Measurements from ENCODE around the gene CLDN4.

The CLDN4 gene

DNA sequence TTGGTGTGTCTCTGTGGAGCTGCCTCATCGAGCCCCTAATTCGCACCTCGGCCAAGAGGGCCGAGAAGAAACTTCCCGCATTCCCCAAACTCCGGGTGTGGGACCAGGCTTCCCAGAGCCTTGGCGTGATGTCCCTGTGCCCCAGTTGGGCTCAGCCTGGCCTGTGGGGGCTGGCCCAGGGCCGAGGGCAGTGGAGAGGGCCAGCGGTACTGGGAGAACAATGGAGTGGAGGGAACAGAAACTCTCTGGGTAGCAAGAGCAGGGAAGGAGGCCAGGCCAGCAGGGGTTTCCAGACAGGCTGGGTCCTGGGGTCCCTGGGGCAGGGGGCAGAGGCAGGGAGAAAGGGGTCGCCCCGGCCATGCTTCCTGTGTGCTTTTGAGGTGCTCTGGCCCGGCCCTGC is 46.2 kb downstream of the CLDN4 start:
- FAIRE-seq: no peak

DNA sequence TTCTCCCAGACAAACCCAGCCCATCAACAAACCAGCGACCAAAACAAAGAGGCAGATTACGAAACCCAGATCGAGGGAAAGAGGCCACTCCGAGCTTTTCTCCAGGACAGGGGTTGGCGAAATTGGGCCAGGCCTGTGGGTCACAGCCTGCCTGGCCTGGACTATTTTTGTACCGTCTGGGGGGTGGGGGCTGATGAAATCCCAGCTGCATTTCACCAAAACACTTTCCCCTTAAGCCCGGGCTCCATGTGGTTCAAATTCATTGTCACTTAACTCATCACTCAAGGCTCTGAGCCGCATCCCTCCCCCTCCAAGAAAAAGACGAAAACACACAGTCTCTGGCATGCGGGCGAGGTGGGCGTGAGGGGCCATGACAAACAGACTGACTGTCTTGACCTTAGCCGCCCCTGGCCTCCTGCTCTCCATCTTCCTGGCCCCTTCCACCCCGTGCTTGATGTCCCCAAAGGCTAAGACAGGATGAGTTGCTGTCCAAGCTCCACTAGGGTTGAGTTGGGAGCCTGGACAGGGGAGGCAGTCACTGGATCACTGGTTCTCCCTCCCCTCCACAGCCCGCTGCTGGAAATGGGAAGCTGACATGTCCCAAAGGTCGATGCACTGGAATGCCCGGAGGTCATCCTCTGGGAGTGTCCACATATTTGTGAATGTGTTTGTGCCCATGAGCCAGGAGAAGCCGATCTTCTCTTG is 49.3 kb downstream of the CLDN4 start:
- no peak for FAIRE-seq

DNA sequence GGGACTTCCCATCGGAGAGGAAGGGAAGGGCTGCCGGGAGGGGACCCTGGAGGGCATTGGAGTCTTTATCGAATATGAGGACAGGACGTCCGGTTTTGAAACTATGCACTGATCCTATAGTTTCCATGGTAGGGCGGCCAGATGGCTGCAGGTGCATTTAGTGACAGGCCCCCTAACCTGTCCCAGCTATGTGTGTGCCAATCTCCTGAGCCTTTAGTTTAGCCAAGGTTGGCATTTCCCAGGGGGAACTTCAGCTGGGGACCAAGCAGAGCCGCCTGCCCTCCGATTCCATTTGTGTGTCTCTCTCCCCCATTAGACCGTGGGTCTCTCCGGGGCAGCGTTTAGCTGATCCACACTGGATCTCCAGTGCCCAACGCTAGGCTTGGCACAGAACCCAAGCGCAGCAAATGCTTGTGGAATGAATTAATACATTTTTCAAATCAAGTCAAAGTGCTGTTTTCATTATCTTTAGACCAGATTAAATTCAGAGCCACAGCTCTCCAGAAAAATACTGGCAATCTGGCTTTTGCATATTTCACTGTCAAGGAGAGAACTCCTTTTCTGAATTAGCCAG is 50.0 kb downstream of the CLDN4 start:
- FAIRE-seq: no peak

DNA sequence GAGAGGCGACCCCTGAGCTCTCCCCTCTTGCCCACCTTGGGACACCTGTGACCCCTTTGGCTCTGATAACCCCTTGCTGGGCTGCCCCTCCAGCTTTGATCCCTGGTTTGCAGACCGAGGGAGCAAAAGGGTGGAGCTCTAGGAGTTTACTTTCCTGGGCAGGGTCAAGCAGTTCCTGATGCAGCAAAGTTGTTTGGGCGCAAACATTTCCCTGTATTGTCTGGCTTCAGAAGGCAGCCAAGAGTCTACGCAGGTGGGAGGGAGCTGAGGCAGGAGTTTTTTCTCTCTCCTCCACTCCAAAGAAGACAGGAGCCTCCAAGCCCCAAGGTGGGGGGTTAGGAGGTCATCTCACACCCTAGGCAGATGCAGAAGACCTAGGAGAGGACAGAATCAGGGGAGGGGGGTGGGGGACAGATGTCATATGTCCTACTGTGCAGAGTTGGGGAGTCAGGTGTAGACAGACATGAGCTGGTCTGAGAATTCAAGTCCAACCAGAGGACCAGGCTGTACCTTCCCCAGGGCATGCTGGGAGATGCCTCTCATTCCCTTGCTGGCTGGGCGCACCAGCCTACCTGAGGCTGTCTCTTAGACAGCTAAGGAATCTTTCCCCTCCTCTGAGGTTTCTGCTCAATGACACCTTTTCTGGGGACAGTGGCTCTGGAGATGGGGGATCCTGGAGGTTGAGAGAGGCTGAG is 50.7 kb downstream of the CLDN4 start:
- FAIRE-seq: no peak

DNA sequence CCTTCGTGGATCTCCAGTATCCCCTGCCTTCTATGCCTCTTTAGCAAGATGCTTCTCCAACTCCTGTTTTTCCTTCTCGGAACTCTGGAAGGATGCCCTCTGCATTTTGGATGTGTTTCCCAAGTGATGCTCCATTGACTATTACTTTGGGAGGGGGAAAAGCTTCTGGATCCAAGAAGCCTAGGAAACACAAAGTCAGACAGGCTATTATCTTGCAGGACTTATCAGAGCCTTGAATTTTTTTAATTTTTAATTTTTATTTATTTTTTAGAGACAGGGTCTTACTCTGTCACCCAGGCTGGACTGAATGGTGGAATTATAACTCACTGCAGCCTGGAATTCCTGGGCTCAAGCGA is 51.2 kb downstream of the CLDN4 start:
- FAIRE-seq: no peak
